Fibroblast of the conjunctiva (primary cell): ENCODE data around the gene CRACDL.
A peak's percentile ranks its signal among the peaks of the same experiment; 100 is the strongest.
"Not testable (repeated sequence)": the region's sequence is repeated elsewhere in the genome, so short reads cannot be mapped to it uniquely, and the experiment has no call there.

Experiments
- DNase-seq: peaks from one replicate; pipeline ENCODE4 v3.0.0-alpha.2; 2010; ENCODE audit warnings: low read depth

CRACDL gene

DNA sequence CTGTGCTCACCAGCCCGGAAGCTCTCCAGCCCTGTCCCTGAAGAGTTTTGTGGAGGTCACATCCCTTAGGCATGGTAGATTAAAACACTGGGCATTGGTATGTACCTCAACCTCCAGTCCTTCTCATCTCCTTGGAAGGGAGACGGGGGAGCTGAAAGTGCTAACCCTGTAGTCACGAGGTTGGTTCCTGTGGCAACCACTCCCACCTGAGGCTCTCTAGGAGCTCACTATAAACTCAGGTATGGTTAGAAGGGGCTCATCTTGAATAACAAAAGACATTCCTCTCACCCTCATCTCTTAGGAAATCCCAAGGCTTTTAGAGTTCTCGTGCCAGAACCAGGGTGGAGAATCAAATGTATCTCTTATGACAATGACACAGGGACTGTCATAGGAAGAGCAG lies 162.1 kb downstream of the CRACDL start:
- no peak for DNase-seq

DNA sequence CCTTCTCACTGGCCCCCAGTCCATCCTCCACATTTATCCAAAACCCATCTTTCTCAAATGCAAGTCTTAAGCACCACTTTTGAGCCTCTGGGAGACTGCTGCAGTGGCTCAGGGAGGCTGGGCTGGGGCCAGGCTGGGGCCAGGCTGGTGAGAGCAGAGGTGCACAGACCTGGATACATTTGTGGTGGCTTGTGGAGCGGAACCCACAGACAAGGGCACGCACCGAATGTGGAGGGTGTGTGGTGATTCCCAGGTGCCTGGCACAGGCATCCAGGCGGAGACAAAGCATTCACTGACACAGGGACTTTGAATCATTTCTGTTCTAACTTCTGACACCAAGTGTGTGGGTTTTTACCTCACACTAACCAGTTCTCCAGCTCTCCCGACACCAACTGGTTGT lies 162.9 kb downstream of the CRACDL start:
- no peak for DNase-seq

DNA sequence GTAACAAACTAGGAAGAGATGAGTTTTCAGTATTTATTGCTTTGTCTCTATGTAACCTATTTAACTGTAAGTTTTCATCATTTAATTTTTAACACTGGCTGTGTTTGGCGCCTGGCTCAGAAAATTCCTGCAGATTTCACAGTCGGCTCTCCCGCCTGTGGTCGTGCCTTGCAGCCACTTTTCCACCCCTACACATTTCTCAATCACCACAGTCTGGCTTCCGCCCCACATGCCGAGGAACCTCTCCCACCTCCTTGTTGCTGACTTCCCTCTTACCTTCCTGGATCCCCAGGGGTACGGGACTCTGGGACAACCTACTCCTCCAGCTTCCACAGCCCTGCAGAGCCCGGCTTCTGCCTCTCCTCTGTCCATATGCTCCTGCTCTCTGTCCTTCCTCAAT lies 163.5 kb downstream of the CRACDL start:
- DNase-seq, result no peak

DNA sequence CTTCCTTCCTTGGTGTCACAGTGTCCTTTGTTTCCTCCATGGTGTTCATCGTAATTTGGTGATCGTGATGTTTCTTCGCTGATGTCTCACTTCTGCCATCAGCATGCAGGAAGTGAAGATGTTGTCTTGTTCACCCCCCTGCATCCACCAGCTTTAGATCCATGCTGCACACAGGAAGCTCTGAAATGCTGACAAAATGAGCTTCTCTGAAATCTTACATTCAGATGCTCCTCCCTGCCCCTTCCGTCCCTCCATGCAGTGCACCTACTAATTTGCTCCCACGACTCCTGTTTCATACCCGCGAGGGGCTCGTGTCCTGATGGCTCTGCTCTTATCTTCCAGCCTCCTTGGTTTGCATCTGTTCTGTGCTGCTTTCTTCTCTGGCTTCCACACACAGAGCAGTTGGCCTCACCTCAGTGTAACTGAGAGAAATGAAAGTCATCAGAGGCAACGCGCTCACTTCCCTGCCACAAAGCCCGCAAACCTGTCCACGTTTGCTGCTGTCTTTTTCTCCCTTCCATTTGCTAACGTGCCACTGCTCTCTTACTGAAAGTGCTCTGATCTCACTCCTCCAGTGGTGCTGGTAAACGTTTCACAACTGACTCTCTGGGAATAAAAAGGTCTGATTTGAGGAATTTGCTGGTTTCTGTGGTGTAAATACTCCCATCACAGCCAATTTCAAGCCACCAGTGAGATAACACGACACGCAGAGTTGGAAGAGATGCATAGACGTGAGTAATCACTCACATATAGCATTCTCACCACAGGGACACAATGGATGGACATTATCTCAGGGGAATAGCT lies 164.1 kb downstream of the CRACDL start:
- no peak for DNase-seq

DNA sequence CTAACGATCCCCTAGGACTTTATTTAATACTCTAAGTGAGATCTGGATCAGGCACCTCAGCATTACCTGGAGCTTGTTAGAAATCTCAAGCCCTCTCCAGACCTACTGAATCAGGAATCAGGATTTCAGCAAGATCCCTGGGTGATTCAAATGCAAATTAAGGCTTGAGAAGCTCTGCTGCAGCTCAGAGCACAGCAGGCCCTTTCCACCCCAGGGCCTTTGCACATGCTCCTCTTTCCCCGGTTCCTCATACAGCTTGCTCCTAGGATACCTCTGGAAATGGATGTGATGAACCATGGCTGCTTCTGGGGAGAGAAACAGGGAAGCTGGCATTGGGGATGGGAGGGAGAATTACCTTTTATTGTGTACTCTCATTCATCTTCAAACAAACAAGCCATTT lies 164.8 kb downstream of the CRACDL start:
- no peak for DNase-seq

DNA sequence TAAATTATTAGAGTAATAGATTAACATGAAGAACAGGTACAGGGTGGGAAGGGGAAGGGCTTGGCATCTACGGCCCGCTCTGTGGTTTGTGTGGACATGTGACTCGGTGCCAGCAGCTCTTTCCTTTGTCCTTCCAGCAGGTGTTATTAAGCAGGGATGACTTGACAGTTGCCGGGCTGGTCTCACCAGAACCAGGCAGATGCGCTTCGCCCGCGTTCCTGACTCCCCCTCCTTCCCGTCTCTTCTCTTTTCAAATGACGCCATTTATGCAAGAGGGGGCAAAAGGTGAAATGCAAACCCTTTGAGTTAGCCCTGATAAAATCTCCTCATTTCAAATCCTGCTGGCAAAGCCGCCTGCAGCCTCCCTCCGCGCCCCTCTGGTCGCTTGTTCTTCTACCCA lies 166.2 kb downstream of the CRACDL start:
- no peak for DNase-seq

DNA sequence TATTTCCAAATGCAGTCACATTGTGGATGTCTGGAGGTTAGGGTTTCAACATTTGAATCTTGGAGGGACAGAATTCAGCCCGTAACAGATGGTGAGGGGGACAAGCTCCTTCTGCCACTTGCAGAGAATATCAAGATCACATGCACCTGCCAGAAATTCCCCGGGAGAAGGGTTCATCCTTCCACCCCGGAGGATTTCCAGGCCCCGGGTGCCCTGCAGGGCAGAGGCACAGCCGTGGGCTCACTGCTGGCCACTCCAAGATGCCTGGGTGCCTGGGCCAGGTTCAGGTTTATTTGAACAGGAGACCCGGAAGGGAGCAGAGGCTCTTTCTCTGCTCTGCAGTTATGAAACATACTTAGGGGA lies 166.9 kb downstream of the CRACDL start:
- no peak for DNase-seq

DNA sequence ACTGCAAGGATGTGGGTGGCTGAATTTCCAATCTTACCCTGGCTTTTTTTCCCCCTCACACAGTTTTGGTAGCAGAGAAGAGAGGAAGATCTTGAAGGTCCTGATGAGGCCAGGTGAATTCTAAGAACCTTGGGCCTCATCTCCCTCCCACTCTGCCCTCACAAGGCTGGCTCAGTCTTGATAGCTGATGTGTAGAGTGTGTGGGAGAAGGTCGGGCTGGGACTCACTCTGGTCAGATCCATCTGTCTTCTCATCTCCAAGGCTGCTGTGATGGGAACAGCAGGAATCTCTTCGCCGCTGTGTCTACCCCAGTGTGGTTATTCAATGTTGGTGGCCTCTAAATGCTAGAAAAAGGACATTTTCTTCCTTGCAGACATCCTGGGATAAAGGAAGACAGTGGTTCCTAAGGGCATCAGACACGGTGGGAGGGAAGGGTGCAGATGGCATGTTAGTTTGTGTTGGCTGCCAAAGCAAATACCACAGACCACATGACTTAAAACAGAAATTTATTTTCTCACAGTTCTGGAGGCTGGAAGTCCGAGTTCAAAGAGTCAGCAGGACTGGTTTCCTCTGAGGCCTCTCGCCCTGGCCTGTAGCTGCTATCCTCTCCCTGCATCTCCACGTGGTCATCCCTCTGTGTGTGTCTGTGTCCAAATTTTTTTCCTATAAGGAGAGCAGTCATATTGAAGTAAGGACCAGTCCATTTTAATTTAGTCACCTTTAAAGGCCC lies 167.5 kb downstream of the CRACDL start:
- no peak for DNase-seq

DNA sequence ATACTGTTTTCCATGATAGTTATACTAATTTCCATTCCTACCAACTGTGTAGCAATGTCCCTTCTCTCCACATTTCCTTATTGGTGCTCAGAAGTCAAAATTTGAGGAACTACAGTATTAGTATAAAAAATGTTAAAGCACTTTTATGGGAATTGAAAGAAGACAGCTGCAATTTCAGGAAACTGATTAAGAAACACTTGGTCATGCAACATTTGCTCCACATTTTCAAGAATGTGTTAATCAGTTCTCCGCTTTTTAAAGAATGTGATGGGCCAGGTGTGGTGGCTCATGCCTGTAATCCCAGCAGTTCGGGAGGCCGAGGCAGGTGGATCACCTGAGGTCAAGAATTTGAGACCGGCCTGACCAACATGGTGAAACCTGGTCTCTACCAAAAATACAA lies 171.5 kb downstream of the CRACDL start:
- DNase-seq, result no peak

DNA sequence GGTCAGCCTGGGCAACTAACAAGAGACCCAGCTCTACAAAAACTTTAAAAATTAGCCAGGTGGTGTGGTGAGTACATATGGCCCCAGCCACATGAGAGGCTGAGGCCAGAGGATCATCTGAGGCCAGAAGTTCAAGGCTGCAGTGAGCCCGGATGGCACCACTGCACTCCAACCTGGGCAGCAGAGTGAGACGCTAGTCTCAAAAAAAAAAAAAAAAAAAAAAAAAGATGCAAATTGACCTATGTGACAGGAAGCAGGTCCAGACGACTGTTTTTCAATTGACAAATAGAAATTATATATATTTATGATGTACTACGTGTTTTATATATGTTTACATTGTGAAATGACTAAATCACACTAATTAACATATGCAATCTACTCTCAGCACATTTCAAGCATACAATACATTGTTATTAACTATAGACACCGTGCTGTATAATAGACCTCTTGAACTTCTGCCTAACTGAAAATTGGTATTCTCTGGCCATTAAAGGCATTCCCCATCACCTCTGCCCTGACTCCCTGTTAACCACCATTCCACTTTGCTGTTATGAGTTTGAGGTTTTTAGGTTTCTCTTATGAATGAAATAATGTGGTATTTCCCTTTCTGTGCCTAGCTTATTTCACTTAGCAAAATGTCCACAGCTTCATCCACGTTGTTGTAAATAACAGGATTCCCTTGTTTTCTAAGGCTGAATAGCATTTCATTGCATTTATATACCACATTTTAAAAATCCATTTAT lies 172.6 kb downstream of the CRACDL start:
- no peak for DNase-seq

DNA sequence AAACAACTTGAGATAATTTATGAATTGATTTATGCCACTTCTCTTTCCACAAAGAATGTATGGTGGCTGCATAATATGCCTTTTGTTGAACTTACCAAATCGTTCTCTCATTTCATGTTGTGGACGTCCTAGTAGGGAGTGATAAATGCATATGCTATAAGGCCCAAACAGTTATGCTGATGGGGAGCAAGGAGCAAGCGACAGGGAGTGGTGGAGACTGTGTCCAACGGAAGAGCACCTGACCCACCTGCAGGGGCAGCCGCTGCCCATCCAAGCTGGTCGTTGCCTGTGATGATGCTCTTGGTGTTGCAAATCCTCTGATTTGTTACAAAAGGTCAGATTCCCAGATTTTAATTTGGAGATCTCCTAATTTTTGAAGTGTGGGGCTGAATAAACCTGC lies 174.1 kb downstream of the CRACDL start:
- DNase-seq, result no peak

DNA sequence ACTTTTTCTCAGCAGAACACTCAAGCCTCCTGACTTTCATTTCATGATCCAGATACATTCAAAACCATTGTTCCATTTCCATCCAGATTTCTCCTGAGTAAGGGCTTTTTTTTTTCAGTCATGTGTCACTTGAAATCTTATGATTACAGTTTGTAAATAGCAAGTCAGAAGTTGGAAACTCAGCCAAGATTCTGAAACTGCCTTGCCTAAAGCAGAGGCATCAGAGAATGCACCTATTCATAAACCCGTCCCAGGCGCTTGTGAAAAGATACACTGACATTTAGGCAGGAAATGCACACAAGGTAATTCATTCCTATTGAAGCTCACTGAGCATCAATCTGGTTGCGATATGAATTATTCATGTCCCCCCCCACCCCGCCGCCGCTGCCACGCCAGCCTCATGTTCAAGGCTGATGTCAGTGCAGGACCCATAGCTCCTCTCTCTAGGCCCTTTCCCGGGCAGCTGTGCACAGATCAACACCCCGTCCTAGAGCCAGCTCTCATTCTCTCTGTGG lies 174.7 kb downstream of the CRACDL start:
- no peak for DNase-seq

DNA sequence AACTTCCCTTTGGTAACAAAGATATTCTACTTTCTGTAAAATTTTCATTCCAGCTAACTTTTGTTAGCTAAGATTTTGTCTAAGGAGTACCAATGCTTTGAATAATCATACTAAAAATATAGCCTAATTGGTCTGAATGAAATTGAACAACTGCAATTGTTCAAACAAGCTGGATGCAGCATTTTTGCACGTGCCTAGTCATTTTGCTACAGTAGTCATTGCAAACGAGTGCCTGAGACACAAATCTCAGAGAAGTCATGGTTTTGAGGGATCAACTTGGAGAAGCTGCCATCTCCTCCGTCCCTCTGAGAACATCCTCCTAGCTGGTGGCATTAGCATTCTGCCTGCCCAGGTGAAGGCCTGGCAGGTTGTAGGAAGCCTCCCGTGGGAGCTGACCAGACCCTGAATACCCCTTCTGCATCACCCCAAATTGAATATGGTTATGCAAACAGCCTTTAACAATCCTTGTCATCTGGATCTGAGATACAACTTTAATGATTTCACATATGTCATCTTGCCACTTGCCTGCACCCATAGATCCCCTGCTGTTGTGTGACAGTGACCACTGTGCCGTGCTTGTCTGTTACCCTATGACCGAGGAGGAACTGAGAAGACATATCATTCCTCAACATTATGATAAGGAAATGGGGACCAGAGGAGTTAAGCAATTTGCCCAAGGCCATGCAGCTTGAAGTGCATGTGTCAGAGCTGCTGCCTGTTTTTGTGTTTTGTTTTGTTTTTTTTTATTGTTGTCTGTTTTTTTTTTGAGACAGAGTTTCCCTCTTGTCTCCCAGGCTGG lies 176.0 kb downstream of the CRACDL start:
- DNase-seq, result no peak

DNA sequence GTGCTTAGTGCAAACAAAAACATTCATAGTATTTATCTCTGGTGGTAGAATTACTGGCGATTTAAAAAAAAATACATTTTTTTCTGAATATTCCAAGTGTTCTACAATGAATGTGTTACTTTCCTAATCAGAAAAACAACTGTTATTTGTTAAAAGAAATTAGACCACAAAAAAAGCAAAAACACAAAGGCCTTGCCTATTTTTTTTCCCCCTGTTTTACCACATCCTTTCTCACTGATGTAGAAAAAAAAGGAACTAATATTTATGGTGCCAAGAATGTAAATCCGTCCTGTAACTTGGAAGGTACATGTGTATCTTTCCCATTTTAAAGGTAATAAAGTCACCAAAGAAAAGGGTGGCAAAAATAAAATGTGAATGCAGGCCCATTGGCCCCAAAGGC lies 176.7 kb downstream of the CRACDL start:
- DNase-seq, result no peak

DNA sequence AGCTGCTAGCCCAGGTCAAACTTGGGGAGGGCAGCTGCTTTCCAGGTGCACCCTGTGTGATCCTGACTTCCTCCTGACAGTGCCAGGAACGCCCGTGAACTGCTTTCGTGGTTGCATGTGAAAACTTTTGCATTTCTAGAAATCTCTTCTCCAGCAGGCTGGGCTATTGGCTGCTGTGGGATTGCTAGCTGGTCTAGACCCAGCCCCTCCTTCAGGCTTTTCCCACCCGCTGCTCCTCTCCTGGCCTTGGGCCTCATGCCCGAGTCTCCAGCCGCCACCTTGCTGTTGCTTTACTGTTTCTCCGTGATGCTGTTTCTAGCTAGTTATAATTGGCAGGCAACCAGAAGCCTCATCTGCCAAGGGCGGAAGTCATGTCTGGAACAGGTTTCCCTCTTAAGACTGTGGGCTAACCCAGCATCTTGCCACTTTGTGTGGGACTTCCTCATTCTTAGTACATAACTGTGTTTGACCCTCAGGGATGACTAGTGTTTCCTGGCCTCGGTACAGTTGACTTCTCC lies 178.1 kb downstream of the CRACDL start:
- DNase-seq, result peak; percentile 64

DNA sequence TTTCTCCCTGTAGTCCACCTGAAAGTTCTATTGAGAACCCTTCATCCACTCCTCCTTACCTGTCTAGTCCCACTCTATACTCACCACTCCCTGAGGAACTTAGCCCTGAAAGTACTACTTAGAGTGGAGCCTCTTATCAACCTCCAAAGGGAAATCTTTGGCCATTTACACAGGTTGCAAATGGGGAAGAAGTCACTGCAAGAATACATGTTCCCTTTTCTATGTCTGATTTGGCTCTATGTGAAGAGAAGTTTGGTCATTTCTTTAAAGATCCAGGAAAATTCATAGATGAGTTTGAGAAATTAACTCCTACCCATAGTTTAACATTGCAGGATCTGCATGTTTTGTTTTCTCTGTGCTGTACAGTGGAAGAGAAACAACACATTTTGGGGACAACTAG lies 182.2 kb downstream of the CRACDL start:
- no peak for DNase-seq

DNA sequence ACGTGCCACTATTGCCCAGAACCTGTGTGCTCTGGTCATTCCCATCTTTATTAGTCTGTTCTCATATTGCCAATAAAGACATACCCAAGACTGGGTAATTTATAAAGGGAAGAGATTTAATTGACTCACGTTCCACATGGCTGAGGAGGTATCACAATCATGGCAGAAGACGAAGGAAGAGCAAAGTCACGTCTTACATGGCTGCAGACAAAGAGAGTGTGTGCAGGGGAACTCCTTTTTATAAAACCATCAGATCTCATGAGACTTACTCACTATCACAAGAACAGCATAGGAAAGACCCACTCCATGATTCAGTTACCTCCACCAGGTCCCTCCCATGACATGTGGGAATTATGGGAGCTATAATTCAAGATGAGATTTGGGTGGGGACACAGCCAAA lies 183.3 kb downstream of the CRACDL start:
- not testable (repeated sequence) for DNase-seq

DNA sequence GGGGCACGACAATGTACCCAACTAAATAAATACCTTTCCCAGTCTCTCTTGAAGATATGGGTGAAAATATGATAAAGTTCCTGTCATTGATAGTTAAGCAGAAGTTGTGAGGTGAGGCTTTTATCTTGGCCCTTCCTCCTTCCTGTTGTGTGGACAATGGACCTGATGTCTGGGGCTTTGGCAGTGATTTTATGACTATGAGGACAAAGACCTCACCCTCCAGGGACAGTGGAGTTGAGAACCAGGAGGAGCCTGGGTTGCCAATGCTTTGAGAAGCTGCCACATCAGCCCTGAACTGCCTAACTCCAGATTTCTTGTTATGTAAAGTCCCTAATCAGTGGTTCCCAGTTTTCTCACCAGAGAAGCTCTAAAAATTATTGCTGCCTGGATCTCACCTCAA lies 184.3 kb downstream of the CRACDL start:
- DNase-seq, result no peak

DNA sequence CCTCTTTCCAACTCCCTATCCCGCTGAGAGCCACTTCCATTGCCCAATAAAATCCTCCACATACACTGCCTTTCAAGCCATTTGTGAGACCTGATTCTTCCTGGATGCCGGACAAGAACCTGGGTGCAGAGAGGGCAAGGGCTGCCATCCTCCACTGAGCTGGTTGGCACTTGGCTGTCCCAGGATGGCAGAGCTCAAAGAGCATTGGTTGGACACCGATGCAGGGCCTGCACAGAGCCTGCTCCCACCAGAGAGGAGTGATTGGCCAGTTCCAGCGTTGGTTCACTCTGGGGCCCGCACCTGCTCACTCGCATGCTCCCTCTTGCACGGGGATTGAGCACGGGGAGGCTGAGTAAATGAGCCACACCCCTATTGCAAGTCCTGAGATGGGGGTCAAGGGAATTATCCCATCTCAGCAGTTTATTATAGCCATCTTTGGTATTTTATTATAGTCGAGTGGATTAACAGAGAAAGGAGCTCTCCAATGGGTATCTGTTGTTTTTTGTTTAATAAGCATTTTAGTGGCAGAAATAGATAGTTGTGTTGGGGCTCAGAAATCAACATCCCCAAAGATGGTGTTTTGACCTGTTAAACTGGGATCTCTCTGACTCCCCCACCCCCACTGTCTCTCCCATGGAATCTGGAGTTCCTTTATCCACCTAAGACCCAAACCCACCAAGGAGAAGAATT lies 185.3 kb downstream of the CRACDL start:
- DNase-seq, result no peak

DNA sequence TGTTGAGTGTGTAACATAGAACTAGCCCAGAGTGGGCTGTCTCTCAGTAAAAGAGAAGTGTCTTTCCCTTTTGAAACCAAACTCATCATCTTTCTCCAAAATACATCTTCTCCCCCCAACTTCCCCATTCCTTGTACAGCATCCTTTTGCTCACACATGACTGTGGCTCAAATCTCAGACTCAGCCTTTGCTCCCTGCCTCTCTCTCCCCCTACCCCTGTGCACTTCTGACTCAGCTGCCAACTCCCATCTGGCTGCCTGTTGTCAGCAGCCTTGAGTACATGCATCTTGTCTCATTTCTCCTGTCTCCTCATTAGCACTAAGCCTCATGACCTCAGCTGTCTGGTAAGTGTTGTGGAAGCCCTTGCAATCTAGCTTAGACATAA lies 187.0 kb downstream of the CRACDL start:
- no peak for DNase-seq
